ENCODE results near the gene SCN8A.

The SCN8A gene

GRCh38 chr12:51759695-51760094 is 168.7 kb downstream of the SCN8A start:
- H3K79me2 ChIP-seq (ENCODE audit: control insufficient read depth, insufficient read depth, low read length, unreplicated experiment), result no peaks in the 10 kb centered on the region
- no peak overlapping the region; the same call in 1 of the 2 replicates for H3K4me3 ChIP-seq (ENCODE audit: low read depth, low read length)
- H2AFZ ChIP-seq (ENCODE audit: low read length, unreplicated experiment), result no peak overlapping the region
- H3K36me3 ChIP-seq (ENCODE audit: insufficient read depth, low read length), result peaks cover 3% of the 10 kb centered on the region; the same call in 1 of the 2 replicates
- no peaks in the 10 kb centered on the region for H3K27me3 ChIP-seq (ENCODE audit: insufficient read depth, low read length)
- H3K27ac ChIP-seq (ENCODE audit: low read depth, low read length), result peak overlapping the region; percentile 63
- peaks cover 19% of the 10 kb centered on the region for H3K4me1 ChIP-seq (ENCODE audit: control insufficient read depth, insufficient read depth, low read length, unreplicated experiment)

- Histone ChIP-seq H2AFZ (ENCODE audit: low read length, unreplicated experiment) (no peak overlapping the region), H3K27me3 (ENCODE audit: insufficient read depth, low read length) (no peaks in the 10 kb centered on the region), H3K36me3 (ENCODE audit: insufficient read depth, low read length) (peaks cover 3% of the 10 kb centered on the region; the same call in 1 of the 2 replicates), H3K27ac (ENCODE audit: low read depth, low read length) (no peak overlapping the region), H3K4me1 (ENCODE audit: control insufficient read depth, insufficient read depth, low read length, unreplicated experiment) (peaks cover 19% of the 10 kb centered on the region), H3K4me3 (ENCODE audit: low read depth, low read length) (no peak overlapping the region; the same call in 1 of the 2 replicates), H3K79me2 (ENCODE audit: control insufficient read depth, insufficient read depth, low read length, unreplicated experiment) (no peaks in the 10 kb centered on the region)
Measured at GRCh38 chr12:51760231-51760630, 169.2 kb downstream of the SCN8A start.

GRCh38 chr12:51763743-51764142 is 172.7 kb downstream of the SCN8A start:
- Histone ChIP-seq H3K36me3 (ENCODE audit: insufficient read depth, low read length) (peaks cover 5% of the 10 kb centered on the region), H3K4me1 (ENCODE audit: control insufficient read depth, insufficient read depth, low read length, unreplicated experiment) (peaks cover 17% of the 10 kb centered on the region), H3K4me3 (ENCODE audit: low read depth, low read length) (no peak overlapping the region), H2AFZ (ENCODE audit: low read length, unreplicated experiment) (no peak overlapping the region), H3K27me3 (ENCODE audit: insufficient read depth, low read length) (no peaks in the 10 kb centered on the region), H3K27ac (ENCODE audit: low read depth, low read length) (no peak overlapping the region), H3K79me2 (ENCODE audit: control insufficient read depth, insufficient read depth, low read length, unreplicated experiment) (no peaks in the 10 kb centered on the region)

GRCh38 chr12:51766067-51766676 is 175.1 kb downstream of the SCN8A start:
- no peaks in the 10 kb centered on the region for H3K27me3 ChIP-seq (ENCODE audit: insufficient read depth, low read length)
- H3K27ac ChIP-seq (ENCODE audit: low read depth, low read length), result no peak overlapping the region
- H3K4me3 ChIP-seq (ENCODE audit: low read depth, low read length), result no peak overlapping the region
- H3K36me3 ChIP-seq (ENCODE audit: insufficient read depth, low read length), result peaks cover 9% of the 10 kb centered on the region
- H3K4me1 ChIP-seq (ENCODE audit: control insufficient read depth, insufficient read depth, low read length, unreplicated experiment), result no peaks in the 10 kb centered on the region
- H3K79me2 ChIP-seq (ENCODE audit: control insufficient read depth, insufficient read depth, low read length, unreplicated experiment), result no peaks in the 10 kb centered on the region
- H2AFZ ChIP-seq (ENCODE audit: low read length, unreplicated experiment), result no peak overlapping the region

- H3K4me3 ChIP-seq (ENCODE audit: low read depth, low read length), result no peak overlapping the region
- no peaks in the 10 kb centered on the region for H3K27me3 ChIP-seq (ENCODE audit: insufficient read depth, low read length)
- H3K4me1 ChIP-seq (ENCODE audit: control insufficient read depth, insufficient read depth, low read length, unreplicated experiment), result peaks cover 10% of the 10 kb centered on the region
- H3K36me3 ChIP-seq (ENCODE audit: insufficient read depth, low read length), result peaks cover 27% of the 10 kb centered on the region
- H3K79me2 ChIP-seq (ENCODE audit: control insufficient read depth, insufficient read depth, low read length, unreplicated experiment), result no peaks in the 10 kb centered on the region
- no peak overlapping the region for H2AFZ ChIP-seq (ENCODE audit: low read length, unreplicated experiment)
- no peak overlapping the region for H3K27ac ChIP-seq (ENCODE audit: low read depth, low read length)
Measured at GRCh38 chr12:51771008-51771407, 180.0 kb downstream of the SCN8A start.

GRCh38 chr12:51773145-51773869 is 182.3 kb downstream of the SCN8A start:
- H3K36me3 ChIP-seq (ENCODE audit: insufficient read depth, low read length), result peaks cover 27% of the 10 kb centered on the region
- H2AFZ ChIP-seq (ENCODE audit: low read length, unreplicated experiment), result no peak overlapping the region
- peaks cover 10% of the 10 kb centered on the region for H3K4me1 ChIP-seq (ENCODE audit: control insufficient read depth, insufficient read depth, low read length, unreplicated experiment)
- peak overlapping the region; percentile 54 for H3K27ac ChIP-seq (ENCODE audit: low read depth, low read length)
- H3K4me3 ChIP-seq (ENCODE audit: low read depth, low read length), result no peak overlapping the region
- no peaks in the 10 kb centered on the region for H3K79me2 ChIP-seq (ENCODE audit: control insufficient read depth, insufficient read depth, low read length, unreplicated experiment)
- no peaks in the 10 kb centered on the region for H3K27me3 ChIP-seq (ENCODE audit: insufficient read depth, low read length)

- no peak overlapping the region for H3K27ac ChIP-seq (ENCODE audit: low read depth, low read length)
- peaks cover 20% of the 10 kb centered on the region for H3K36me3 ChIP-seq (ENCODE audit: insufficient read depth, low read length)
- H3K27me3 ChIP-seq (ENCODE audit: insufficient read depth, low read length), result no peaks in the 10 kb centered on the region
- H2AFZ ChIP-seq (ENCODE audit: low read length, unreplicated experiment), result no peak overlapping the region
- no peak overlapping the region for H3K4me3 ChIP-seq (ENCODE audit: low read depth, low read length)
- peaks cover 10% of the 10 kb centered on the region for H3K4me1 ChIP-seq (ENCODE audit: control insufficient read depth, insufficient read depth, low read length, unreplicated experiment)
- H3K79me2 ChIP-seq (ENCODE audit: control insufficient read depth, insufficient read depth, low read length, unreplicated experiment), result no peaks in the 10 kb centered on the region
Measured at GRCh38 chr12:51774933-51775332, 183.9 kb downstream of the SCN8A start.

- peaks cover 10% of the 10 kb centered on the region for H3K4me1 ChIP-seq (ENCODE audit: control insufficient read depth, insufficient read depth, low read length, unreplicated experiment)
- no peak overlapping the region for H3K27ac ChIP-seq (ENCODE audit: low read depth, low read length)
Measured at GRCh38 chr12:51777457-51777856, 186.4 kb downstream of the SCN8A start.

GRCh38 chr12:51777973-51778372 is 186.9 kb downstream of the SCN8A start:
- no peak overlapping the region for H3K4me3 ChIP-seq (ENCODE audit: low read depth, low read length)
- H3K27ac ChIP-seq (ENCODE audit: low read depth, low read length), result no peak overlapping the region
- H3K36me3 ChIP-seq (ENCODE audit: insufficient read depth, low read length), result peaks cover 20% of the 10 kb centered on the region
- no peaks in the 10 kb centered on the region for H3K79me2 ChIP-seq (ENCODE audit: control insufficient read depth, insufficient read depth, low read length, unreplicated experiment)
- H3K27me3 ChIP-seq (ENCODE audit: insufficient read depth, low read length), result no peaks in the 10 kb centered on the region
- peaks cover 10% of the 10 kb centered on the region for H3K4me1 ChIP-seq (ENCODE audit: control insufficient read depth, insufficient read depth, low read length, unreplicated experiment)
- H2AFZ ChIP-seq (ENCODE audit: low read length, unreplicated experiment), result no peak overlapping the region

More at GRCh38 chr12:51777457-51777856, 186.4 kb downstream of the SCN8A start:
- Histone ChIP-seq H3K36me3 (ENCODE audit: insufficient read depth, low read length) (peaks cover 20% of the 10 kb centered on the region), H3K79me2 (ENCODE audit: control insufficient read depth, insufficient read depth, low read length, unreplicated experiment) (no peaks in the 10 kb centered on the region), H3K27me3 (ENCODE audit: insufficient read depth, low read length) (no peaks in the 10 kb centered on the region), H2AFZ (ENCODE audit: low read length, unreplicated experiment) (no peak overlapping the region), H3K4me3 (ENCODE audit: low read depth, low read length) (no peak overlapping the region)

GRCh38 chr12:51779876-51780275 is 188.8 kb downstream of the SCN8A start:
- H3K4me3 ChIP-seq (ENCODE audit: low read depth, low read length), result no peak overlapping the region
- no peak overlapping the region for H2AFZ ChIP-seq (ENCODE audit: low read length, unreplicated experiment)
- H3K36me3 ChIP-seq (ENCODE audit: insufficient read depth, low read length), result peaks cover 8% of the 10 kb centered on the region
- no peak overlapping the region for H3K27ac ChIP-seq (ENCODE audit: low read depth, low read length)
- H3K27me3 ChIP-seq (ENCODE audit: insufficient read depth, low read length), result no peaks in the 10 kb centered on the region
- no peaks in the 10 kb centered on the region for H3K79me2 ChIP-seq (ENCODE audit: control insufficient read depth, insufficient read depth, low read length, unreplicated experiment)
- no peaks in the 10 kb centered on the region for H3K4me1 ChIP-seq (ENCODE audit: control insufficient read depth, insufficient read depth, low read length, unreplicated experiment)

- peaks cover 13% of the 10 kb centered on the region for H3K4me1 ChIP-seq (ENCODE audit: control insufficient read depth, insufficient read depth, low read length, unreplicated experiment)
- H3K27me3 ChIP-seq (ENCODE audit: insufficient read depth, low read length), result no peaks in the 10 kb centered on the region
- no peaks in the 10 kb centered on the region for H3K79me2 ChIP-seq (ENCODE audit: control insufficient read depth, insufficient read depth, low read length, unreplicated experiment)
- H3K4me3 ChIP-seq (ENCODE audit: low read depth, low read length), result no peak overlapping the region
- H2AFZ ChIP-seq (ENCODE audit: low read length, unreplicated experiment), result no peak overlapping the region
- peaks cover 10% of the 10 kb centered on the region; the same call in 1 of the 2 replicates for H3K36me3 ChIP-seq (ENCODE audit: insufficient read depth, low read length)
- H3K27ac ChIP-seq (ENCODE audit: low read depth, low read length), result no peak overlapping the region
Measured at GRCh38 chr12:51784688-51785087, 193.7 kb downstream of the SCN8A start.

All from ACC112 (cell line).